Activated T-helper 1 cell treated with anti-CD3 and anti-CD28 coated beads, Interleukin-12 subunit alpha, Interleukin-12 subunit beta, Interleukin-2, Interleukin-4 antibody, amounts not matched to agents 30 ng/mL and 10 ng/mL and 1 ng/mL, durations not matched to agents 14 hours and 24 hours and 36 hours (primary cell): ENCODE results near the gene PAQR3. TPM values are rescaled to one million over a fixed set of nuclear protein-coding genes. Genes with fewer than 3 reads are reported as not detected.
"Not testable (repeated sequence)": the region's sequence is repeated elsewhere in the genome, so short reads cannot be mapped to it uniquely, and the experiment has no call there.

Source experiments
- DNase-seq: peaks from one replicate; pipeline ENCODE4 v3.0.0; 2021; ENCODE audit warnings: low spot score
- H3K27ac Mint-ChIP-seq: one replicate; pipeline ENCODE4 v1.8.0; 2021; ENCODE audit warnings: mild to moderate bottlenecking, mixed read lengths
- H3K27me3 Mint-ChIP-seq: one replicate; pipeline ENCODE4 v1.8.0; 2022; ENCODE audit warnings: mild to moderate bottlenecking, moderate library complexity, mixed read lengths; ENCODE audit not compliant: insufficient read depth
- H3K36me3 Mint-ChIP-seq: one replicate; pipeline ENCODE4 v1.8.0; 2021; ENCODE audit warnings: low read depth, mixed read lengths
- H3K4me1 Mint-ChIP-seq: one replicate; pipeline ENCODE4 v1.8.0; 2021; ENCODE audit warnings: low read depth, mixed read lengths
- H3K4me3 Mint-ChIP-seq: one replicate; pipeline ENCODE4 v1.8.0; 2021; ENCODE audit warnings: mild to moderate bottlenecking, moderate library complexity, mixed read lengths
- H3K9me3 Mint-ChIP-seq: one replicate; pipeline ENCODE4 v1.8.0; 2021; ENCODE audit warnings: mixed read lengths
- intact Hi-C: fragments of 100-400 bp; cut with micrococcal nuclease; formaldehyde crosslinking; loops from one replicate; pipeline ENCODE4 v1.15.1; 2024
- total RNA-seq: library from RNA; stranded (reverse); gene quantifications from 2 replicates; pipeline ENCODE4 v1.2.3, GENCODE V29; 2022

PAQR3 gene
- total RNA-seq, 1 donor from 2014 or later, result 19.8 TPM

DNA sequence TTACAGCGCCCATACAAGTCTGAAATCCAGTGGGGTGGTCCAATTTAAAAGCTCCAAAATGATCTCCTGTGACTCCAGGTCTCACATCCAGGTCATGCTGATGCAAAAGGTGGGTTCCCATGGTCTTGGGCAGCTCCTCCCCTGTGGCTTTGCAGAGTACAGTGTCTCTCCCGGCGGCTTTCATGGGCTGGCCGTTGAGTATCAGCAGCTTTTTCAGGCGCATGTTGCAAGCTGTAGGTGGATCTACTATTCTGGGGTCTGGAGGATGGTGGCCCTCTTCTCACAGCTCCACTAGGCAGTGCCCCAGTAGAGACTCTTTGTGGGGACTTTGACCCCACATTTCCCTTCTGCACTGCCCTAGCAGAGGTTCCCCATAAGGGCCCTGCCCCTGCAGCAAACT lies 70.5 kb downstream of the PAQR3 start:
- H3K36me3 Mint-ChIP-seq, result peaks cover 25% of the 10 kb centered on the region
- H3K27ac Mint-ChIP-seq, DNase-seq, H3K4me3 Mint-ChIP-seq, H3K9me3 Mint-ChIP-seq, H3K4me1 Mint-ChIP-seq, H3K27me3 Mint-ChIP-seq: not testable (repeated sequence)
- intact Hi-C loops, result loop anchor here (10.0 kb wide), 1 partner anchor 544 kb away; no protein-coding TSS in a partner anchor

DNA sequence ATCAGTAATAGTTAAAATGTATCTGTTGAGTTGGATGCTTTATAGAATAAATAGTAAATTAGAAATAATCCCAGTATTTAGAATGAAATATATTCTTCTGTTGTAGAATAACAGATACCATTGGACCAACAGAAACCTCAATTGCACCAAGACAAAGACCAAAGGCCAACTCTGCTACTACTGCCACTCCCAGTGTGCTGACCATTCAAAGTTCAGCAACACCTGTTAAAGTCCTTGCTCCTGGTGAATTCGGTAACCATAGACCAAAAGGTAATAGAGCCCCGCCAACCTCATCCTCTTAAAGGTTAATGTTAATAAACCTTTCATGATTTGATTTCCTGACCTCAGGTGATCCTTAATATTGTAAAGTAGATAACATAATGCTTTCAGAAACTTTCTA lies 73.8 kb downstream of the PAQR3 start:
- H3K27ac Mint-ChIP-seq, result no peak overlapping the region
- intact Hi-C loops, result loop anchor here (2.0 to 10.0 kb wide), 2 partner anchors 209 to 541 kb away; no protein-coding TSS in a partner anchor

DNA sequence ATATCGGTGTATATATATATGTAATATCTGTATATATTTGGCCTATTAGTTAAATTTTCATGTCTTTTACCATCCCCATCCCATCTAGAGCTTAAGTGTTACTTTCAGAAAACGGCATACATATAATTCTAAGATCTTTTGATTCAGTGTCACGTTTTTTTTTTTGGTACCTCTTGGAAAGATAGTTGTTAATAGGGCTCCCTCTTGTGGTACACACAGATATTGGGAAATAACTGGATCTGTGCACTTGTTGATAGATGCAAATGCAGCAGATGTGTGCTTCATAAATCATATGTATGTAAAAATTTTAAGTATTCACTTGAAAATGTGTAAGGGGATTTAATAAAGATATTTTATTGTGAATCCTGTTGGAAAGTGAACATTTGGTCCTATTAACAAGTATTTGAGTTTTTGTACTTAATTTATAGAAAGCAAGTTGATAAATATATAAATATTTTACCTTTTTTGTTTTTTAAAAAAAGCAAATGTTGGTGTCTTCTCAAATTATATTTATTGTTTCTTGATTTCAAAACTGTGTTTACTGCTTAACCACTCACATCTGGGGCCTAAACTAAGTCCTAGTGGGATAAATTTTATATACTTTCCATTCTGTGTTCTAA lies 74.7 kb downstream of the PAQR3 start:
- Mint-ChIP-seq H3K4me1 (peaks cover 15% of the 10 kb centered on the region), H3K27ac (no peak overlapping the region), H3K9me3 (no peaks in the 10 kb centered on the region), H3K27me3 (no peaks in the 10 kb centered on the region), H3K4me3 (no peak overlapping the region), H3K36me3 (peaks cover 9% of the 10 kb centered on the region)
- peak; percentile 12 for DNase-seq
- intact Hi-C loops, result loop anchor here (1.0 to 10.0 kb wide), 5 partner anchors 88 to 905 kb away; partner anchors contain the start of gene BMP2K

More for the DNA sequence above, 73.8 kb downstream of the PAQR3 start:
- no peaks in the 10 kb centered on the region for H3K9me3 Mint-ChIP-seq
- no peak for DNase-seq
- H3K27me3 Mint-ChIP-seq, result no peaks in the 10 kb centered on the region
- no peak overlapping the region for H3K4me3 Mint-ChIP-seq
- peaks cover 7% of the 10 kb centered on the region for H3K36me3 Mint-ChIP-seq
- peaks cover 15% of the 10 kb centered on the region for H3K4me1 Mint-ChIP-seq

DNA sequence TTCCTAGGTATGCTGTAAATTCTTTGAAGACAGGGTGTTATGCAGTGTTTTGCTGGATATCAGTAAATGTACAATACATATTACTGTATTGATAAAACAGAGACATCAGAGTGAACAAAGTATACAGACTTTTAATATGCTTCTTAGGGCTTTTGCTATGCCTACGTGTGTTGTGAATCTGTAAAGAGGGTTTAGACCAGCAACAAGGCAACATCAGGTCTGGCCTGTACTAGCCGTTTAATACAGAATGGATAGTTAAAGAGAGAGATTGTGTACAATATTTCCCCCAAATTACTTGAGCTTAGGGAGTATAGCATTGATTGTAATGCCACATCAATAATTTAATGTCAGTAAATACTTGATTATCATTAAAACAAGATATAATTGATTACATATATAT lies 75.2 kb downstream of the PAQR3 start:
- Mint-ChIP-seq H3K4me3 (no peak overlapping the region), H3K9me3 (no peaks in the 10 kb centered on the region), H3K27ac (no peak overlapping the region), H3K27me3 (no peaks in the 10 kb centered on the region), H3K4me1 (peaks cover 15% of the 10 kb centered on the region), H3K36me3 (peaks cover 9% of the 10 kb centered on the region)
- no peak for DNase-seq
- intact Hi-C loops, result loop anchor here (1.0 to 10.0 kb wide), 6 partner anchors 88 to 905 kb away; partner anchors contain the start of gene BMP2K

DNA sequence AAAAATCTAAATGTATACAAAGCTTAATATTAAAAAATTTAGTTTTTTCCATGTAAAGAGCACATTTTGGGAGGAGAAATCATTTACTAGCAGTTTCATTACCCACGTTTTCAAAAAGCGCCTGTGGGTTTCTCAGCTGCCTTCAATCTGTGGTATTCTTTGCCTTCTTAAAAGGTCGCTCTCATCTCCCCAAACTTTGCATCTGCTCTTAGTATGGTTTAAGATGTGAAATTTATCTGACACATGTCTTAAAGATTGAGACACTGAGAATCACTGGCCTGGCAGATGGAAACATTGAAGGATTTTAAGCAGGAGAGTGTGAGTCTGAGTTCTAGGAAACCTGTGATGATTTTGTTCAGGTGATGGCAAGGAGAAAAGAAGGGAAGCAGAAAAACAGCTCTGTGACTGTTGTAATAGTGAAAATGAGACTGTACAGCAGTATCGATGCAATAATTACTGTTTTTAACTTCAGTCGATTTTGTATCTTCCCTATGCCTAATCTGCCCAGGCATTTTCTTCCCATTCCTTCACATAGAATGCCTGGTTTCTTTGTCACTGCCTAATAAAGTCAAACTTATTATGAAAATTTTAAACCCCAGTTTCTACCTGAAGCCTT lies 75.9 kb downstream of the PAQR3 start:
- Mint-ChIP-seq H3K4me1 (peaks cover 15% of the 10 kb centered on the region), H3K4me3 (no peak overlapping the region), H3K27me3 (no peaks in the 10 kb centered on the region), H3K9me3 (no peaks in the 10 kb centered on the region), H3K27ac (peak overlapping the region; percentile 18), H3K36me3 (peaks cover 7% of the 10 kb centered on the region)
- intact Hi-C loops, result loop anchor here (1.0 to 10.0 kb wide), 2 partner anchors 271 to 539 kb away; no protein-coding TSS in a partner anchor
- no peak for DNase-seq

DNA sequence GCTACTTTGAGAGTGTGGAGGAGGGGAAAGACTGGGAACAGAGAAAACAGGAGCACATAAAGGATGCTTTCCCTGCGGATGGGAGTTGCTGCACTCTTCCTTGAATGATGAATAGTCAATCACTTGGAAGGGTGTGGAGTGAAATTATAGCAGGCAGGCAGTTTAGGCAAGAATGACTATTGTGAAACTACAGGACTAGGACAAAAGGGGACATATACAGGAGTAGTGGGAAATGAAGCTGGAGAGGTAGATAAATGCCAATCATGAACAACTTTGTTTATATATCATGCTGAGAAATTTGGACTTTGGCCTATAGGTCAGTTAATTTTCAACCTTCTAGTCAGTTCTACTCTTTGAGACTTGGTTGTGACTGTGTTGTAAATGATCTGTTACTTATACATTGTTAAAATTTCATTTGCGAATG lies 76.9 kb downstream of the PAQR3 start:
- Mint-ChIP-seq H3K9me3 (no peaks in the 10 kb centered on the region), H3K36me3 (peaks cover 5% of the 10 kb centered on the region), H3K27me3 (no peaks in the 10 kb centered on the region), H3K27ac (no peak overlapping the region), H3K4me3 (no peak overlapping the region), H3K4me1 (peaks cover 15% of the 10 kb centered on the region)
- no peak for DNase-seq
- intact Hi-C loops, result loop anchor here (10.0 kb wide), 1 partner anchor 538 kb away; no protein-coding TSS in a partner anchor

Other genes starting within 250 kb of the PAQR3 start
- 21.9 and 23.5 TPM in 2 replicates for gene BMP2K, start 163.1 kb downstream of the PAQR3 start, total RNA-seq